GM12891 (cell line): ENCODE results near the gene SLC22A5.

Experiments
- POLR2A ChIP-seq: IDR thresholded peaks from 2 replicates; pipeline ENCODE4 v1.6.1; 2011; ENCODE audit warnings: low read depth, low read length, control low read depth
- POLR2AphosphoS5 ChIP-seq: IDR thresholded peaks from 2 replicates; pipeline ENCODE4 v1.6.1; 2011; ENCODE audit warnings: low read depth, low read length, control low read depth
- SPI1 ChIP-seq: IDR thresholded peaks from 2 replicates; pipeline ENCODE4 v1.6.1; 2011; ENCODE audit warnings: low read depth, low read length, control low read depth

DNA sequence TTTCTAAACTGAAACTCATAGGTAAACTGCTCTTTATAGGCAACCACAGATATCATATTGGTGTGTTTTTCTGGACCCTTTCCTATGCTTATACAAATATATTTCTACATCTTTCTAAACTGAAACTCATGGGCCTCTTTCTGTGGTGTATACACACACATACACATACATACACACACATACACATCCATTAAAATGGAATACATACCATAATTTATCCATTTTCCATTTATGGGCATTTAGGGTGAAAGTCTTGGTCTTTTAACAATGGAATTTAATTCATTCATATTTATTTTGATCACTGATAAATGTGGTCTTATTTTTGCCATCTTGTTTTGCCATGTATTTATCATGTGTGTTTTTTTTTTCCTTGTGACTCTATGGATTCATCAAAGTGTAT, 44.1 kb downstream of the SLC22A5 start:
- TF ChIP-seq POLR2A = no peak
- TF ChIP-seq POLR2AphosphoS5 = no peak
- TF ChIP-seq SPI1 = no peak
